Measurements from ENCODE around the gene SLC4A1. TPM values are rescaled to one million over a fixed set of nuclear protein-coding genes. Genes with fewer than 3 reads are reported as not detected.

SLC4A1 gene
- total RNA-seq (2022; extraction: Qiagen RNA extraction; ENCODE audit: low read depth) = not detected in 5 replicates

DNA sequence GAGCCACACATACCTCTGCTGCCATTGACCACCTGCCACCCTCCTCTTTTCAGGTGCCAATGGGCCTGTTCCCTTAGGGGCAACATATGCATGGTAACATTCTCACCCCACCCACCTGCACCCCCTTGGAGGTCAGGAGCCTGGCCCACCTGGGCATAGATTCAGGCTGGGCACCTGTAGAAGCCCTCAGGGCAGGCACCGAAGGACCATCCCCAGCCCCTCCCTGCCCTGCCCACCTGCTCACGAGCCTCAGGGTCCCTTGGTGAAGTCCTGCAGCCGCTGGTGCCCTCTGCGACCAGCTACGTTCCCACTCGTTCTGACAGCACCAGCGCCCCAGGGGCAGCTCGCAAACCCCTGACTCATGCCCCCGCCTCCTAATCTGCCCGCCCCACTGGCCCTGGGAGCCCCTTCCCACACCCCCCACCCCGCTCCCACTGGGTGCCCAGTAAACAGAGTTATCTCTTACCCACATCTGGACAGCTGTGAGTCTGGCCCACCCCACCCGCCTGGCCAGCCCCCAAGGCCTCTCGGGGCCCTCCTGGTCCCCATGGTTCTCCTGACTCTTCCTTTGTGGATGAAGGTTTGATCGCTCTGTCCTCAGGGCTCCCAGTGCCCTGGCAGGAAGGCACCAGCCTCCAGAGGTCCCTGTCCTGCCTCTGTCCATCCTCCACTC is at the start of gene SLC4A1:
TSS of gene SLC4A1 (minus strand) at position 318 of the 673 bp plus-strand sequence. CDS start 5,269 bp downstream, outside the sequence.

DNA sequence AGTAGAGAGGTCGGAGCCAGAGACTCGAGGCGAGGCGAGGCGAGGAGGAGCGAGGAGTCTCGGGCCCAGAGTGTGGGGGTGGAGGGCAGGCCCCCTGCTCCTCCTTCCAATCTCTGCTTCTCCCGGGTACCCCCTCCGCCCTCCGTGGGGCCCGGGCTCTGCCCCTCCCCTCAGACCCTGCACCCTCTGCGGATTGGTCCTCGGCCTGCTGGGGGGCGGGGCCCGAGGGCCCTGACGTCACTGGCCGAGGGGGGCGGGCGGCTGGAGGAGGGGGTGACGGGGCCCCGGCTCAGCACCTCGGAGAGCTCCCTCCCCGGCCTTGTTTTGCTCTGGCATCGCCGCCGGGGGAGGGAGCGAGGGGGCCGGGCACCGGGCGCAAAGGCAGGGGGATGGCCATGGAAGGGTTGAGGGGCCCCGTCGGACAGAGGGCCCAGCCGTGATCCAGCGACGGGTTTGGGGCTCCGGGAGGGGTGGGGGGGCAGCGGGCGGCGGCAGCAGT is 40.4 kb upstream of the SLC4A1 start, which contains the start of gene RUNDC3A:
TSS of gene RUNDC3A (plus strand) at position 282 of the 499 bp plus-strand sequence. CDS start 232 bp downstream, outside the sequence.

DNA sequence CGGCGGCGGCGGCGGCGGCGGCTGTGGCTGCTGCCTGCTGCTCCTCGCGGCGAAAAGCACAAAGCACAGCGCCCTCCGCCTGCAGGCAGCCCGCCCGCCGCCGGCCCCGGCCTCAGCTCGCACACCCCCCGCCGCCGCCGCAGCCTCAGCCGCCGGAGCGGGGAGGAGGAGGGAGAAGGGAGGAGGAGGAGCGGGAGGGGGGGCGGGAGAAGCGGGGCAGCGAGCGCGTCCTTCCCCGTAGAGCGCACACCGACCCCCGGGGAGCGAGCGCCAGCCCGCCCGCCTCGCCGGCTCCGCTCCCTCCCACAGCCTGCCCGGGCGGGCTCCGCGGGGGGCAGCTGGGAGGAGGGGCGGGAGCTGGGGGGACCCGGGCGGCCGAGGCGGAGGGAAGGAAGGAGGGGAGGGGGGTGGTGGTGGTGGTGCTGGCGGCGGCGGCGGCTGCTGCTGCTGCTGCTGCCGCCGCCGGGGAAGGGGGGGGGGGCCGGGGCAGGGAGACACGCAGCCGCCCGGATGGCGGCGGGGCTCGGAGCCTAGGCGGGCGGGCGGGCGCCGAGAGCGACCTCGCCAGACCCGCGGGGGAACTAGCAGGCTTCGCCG is 48.2 kb downstream of the SLC4A1 start, which contains the start of gene UBTF:
TSS of gene UBTF (minus strand) at position 60 of the 597 bp plus-strand sequence. CDS start 1,446 bp downstream, outside the sequence.

DNA sequence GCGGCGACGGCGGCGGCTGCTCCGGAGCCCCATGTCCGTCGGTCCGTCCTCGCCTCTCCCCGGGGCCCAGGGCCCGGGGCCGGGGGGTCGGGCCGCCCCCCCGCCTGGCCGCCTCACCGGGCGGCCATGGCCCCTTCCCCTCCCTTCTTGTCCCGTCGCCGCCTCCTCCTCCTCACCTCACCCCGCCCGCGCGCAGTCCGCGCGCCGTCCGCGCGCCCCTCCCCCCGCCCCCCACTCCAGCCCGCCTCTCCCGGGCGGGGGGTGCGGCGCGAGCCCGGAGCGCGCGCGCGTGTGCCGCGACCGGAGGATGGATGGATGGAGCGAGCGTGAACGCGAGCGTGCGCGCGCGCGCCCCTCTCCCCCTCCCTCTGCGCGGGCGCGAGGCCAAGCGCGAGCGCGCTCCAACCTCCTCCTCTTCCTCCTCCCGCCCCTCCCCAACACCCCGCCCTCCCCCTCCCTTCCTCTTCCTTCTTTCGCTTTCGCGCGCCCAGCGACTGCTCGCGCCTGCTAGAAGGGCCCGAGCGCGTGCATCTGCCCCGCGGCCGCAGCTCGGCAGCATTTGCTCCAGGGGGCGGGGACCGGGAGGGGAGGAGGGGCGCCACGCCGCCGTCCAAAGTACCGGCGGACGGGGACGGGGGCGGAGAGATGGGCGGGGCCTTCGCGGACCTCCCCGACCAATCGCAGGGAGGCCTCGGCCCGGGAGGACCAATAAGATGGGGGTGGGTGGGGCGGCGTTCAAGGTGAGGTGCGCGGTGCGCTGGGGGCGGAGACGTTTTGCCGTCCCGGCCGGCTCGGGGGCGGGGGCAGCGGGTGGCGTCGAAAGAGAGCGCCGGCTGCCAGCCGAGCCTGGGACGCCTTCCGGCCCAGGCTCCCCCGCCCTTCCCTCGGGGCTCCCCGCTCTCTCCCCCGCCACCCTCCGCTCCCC is 68.1 kb downstream of the SLC4A1 start, which contains the start of gene ATXN7L3:
TSS of gene ATXN7L3 (minus strand) at position 332 of the 925 bp plus-strand sequence. CDS start 1,814 bp downstream, outside the sequence.

Other genes with a start within 250 kb of the SLC4A1 start
- 55.9 to 60.9 TPM (median 57.6 TPM) in 5 replicates for gene LSM12, start 201.5 kb downstream of the SLC4A1 start, total RNA-seq (2022; extraction: Qiagen RNA extraction; ENCODE audit: low read depth)
- gene G6PC3, start 197.4 kb downstream of the SLC4A1 start, total RNA-seq (2022; extraction: Qiagen RNA extraction; ENCODE audit: low read depth) = 122 to 174 TPM (median 149 TPM) in 5 replicates
- 14.6 to 18.7 TPM (median 15.7 TPM) in 5 replicates for gene HDAC5, start 144.5 kb downstream of the SLC4A1 start, total RNA-seq (2022; extraction: Qiagen RNA extraction; ENCODE audit: low read depth)
- 8.2 to 9.9 TPM (median 8.8 TPM) in 5 replicates for gene HROB, start 126.2 kb downstream of the SLC4A1 start, total RNA-seq (2022; extraction: Qiagen RNA extraction; ENCODE audit: low read depth)
- gene ASB16, start 97.4 kb downstream of the SLC4A1 start, total RNA-seq (2022; extraction: Qiagen RNA extraction; ENCODE audit: low read depth) = 0.08 to 0.17 TPM (median 0.10 TPM) in 5 replicates
- gene TMUB2, start 81.2 kb downstream of the SLC4A1 start, total RNA-seq (2022; extraction: Qiagen RNA extraction; ENCODE audit: low read depth) = 37.3 to 45.0 TPM (median 43.9 TPM) in 5 replicates
- 56.7 to 69.2 TPM (median 64.8 TPM) in 5 replicates for gene ATXN7L3, start 68.3 kb downstream of the SLC4A1 start, total RNA-seq (2022; extraction: Qiagen RNA extraction; ENCODE audit: low read depth)
- 91.4 to 114 TPM (median 106 TPM) in 5 replicates for gene UBTF, start 48.5 kb downstream of the SLC4A1 start, total RNA-seq (2022; extraction: Qiagen RNA extraction; ENCODE audit: low read depth)
- 0.18 to 0.71 TPM (median 0.69 TPM) in 5 replicates for gene RUNDC3A, start 40.5 kb upstream of the SLC4A1 start, total RNA-seq (2022; extraction: Qiagen RNA extraction; ENCODE audit: low read depth)
- gene SLC25A39, start 56.7 kb upstream of the SLC4A1 start, total RNA-seq (2022; extraction: Qiagen RNA extraction; ENCODE audit: low read depth) = 163 to 221 TPM (median 189 TPM) in 5 replicates
- gene GRN, start 77.2 kb upstream of the SLC4A1 start, total RNA-seq (2022; extraction: Qiagen RNA extraction; ENCODE audit: low read depth) = 214 to 235 TPM (median 233 TPM) in 5 replicates
- gene FAM171A2, start 95.7 kb upstream of the SLC4A1 start, total RNA-seq (2022; extraction: Qiagen RNA extraction; ENCODE audit: low read depth) = 2.6 to 4.8 TPM (median 3.8 TPM) in 5 replicates
- gene ITGA2B, start 121.5 kb upstream of the SLC4A1 start, total RNA-seq (2022; extraction: Qiagen RNA extraction; ENCODE audit: low read depth) = 1.3 to 1.8 TPM (median 1.5 TPM) in 5 replicates
- 20.4 to 24.5 TPM (median 24.2 TPM) in 5 replicates for gene GPATCH8, start 235.3 kb upstream of the SLC4A1 start, total RNA-seq (2022; extraction: Qiagen RNA extraction; ENCODE audit: low read depth)